Tongue (tissue), 2 donors: ENCODE results near the gene GBE1. TPM values are rescaled to one million over a fixed set of nuclear protein-coding genes. Genes with fewer than 3 reads are reported as not detected.
"Not testable (repeated sequence)": the region's sequence is repeated elsewhere in the genome, so short reads cannot be mapped to it uniquely, and the experiment has no call there.

Experiments
- DNase-seq: peaks from one replicate; pipeline ENCODE4 v3.0.0-alpha.2; 2015
- total RNA-seq: library from RNA; depleted of rRNA; stranded (reverse); fragments of >200 nt; gene quantifications from one replicate; pipeline ENCODE4 v1.2.3, GENCODE V29; 2014

GBE1 gene
- total RNA-seq, 1 donor from 2014 or later = 23.6 TPM

- DNase-seq = no peak
Observed at GRCh38 chr3:81753416-81754027, 7.9 kb downstream of the GBE1 start.

DNA sequence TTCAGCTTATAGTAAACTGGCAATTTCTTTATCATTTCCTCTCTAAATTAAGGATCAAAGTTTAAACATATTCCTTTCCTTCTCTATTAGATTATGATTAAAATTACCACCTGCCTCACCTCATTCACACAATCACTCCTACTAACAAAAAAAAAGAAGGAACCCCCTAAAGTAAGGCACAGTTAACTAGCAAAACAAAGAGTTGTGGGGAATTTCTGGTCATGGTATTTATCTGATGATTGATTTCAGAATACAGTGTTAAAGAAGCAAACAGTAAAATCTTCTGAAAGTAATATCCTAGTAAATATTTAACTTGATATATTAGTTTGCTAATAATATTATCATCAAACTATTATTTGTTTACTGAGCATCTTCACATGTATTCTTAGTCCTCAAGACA, 8.8 kb downstream of the GBE1 start:
- no peak for DNase-seq

GRCh38 chr3:81749265-81749664, 12.2 kb downstream of the GBE1 start:
- DNase-seq = no peak

GRCh38 chr3:81747280-81747679, 14.2 kb downstream of the GBE1 start:
- DNase-seq = not testable (repeated sequence)

DNA sequence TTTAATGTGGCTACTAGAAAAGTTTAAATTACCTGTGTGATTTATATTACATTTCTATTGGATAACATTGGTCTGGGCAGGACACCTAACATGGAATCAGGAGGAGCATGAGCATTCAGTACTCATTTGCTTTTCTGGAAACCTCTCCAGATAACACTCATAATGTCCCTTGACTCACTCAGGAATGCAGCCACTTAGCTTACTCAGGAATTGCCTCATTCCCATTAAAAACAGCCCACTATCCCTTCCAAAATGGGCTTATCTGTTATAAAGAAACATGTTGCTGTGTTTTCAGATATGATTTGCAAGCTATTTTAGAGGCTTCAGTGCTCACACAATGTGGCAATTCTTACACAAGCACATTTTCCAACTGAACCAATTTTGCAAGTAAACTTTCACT, 17.1 kb downstream of the GBE1 start:
- DNase-seq = no peak

DNA sequence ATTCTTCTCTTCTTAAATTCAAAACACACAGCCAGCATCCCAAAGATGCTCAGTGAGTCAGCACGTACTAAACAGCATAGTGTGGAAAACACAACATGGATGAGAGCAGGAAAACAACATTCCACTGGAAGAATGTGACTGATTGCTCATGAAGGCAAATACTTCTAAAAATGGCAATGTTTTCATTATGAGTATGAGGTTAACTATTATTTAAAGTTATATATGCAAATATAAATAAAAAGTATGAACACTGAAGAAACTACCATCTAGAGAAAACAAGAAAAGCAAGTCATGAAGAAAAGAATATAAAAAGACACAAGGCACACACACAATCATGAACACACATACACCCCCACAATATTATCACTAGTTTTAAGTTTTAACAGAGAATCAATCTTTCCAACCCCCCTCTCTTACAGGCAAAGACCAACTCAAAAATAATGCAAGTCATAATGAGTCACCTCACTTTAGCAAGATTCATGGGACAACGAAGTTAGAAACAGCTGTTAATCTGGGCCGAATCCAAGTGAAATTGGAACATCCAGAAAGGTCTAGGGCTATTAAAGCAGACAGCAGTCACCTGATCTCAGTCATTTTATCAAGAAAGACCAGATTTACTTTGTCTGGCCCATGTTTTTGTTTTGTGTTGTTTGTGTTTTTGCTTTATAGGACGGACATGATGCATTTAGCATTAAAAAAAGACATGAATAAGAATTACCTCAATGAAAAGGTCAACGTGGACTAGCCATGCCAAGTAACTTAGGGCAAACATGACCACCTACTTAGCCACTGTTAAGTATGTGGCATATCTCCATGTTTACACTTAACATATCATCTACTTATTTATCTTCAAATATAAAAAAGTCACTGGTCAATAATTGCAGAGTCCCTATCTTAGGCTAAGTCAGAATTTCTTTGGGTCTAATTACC, 18.1 kb downstream of the GBE1 start:
- DNase-seq = peak; percentile 30

- no peak for DNase-seq
Observed at GRCh38 chr3:81742581-81742980, 18.9 kb downstream of the GBE1 start.

GRCh38 chr3:81741216-81741615, 20.2 kb downstream of the GBE1 start:
- DNase-seq = no peak

DNA sequence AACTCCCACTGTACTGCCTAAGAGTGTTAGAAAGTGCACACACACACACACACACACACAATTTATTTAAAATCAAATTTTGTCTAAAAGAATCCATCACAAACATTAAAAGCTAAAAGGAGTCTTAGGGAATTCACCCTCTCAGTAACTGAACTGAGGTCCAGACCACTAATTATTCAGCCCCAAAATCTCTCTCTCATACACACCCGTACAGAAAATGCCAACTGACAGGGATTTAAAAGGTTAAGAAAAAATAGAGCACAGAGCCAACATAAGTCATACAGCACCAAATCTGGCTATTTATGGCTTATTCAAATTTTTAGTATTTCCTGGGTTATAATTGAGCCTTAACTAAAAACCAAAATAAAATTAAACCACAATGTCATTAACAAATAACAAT, 20.7 kb downstream of the GBE1 start:
- no peak for DNase-seq

- DNase-seq = no peak
Observed at GRCh38 chr3:81735334-81735733, 26.1 kb downstream of the GBE1 start.

DNA sequence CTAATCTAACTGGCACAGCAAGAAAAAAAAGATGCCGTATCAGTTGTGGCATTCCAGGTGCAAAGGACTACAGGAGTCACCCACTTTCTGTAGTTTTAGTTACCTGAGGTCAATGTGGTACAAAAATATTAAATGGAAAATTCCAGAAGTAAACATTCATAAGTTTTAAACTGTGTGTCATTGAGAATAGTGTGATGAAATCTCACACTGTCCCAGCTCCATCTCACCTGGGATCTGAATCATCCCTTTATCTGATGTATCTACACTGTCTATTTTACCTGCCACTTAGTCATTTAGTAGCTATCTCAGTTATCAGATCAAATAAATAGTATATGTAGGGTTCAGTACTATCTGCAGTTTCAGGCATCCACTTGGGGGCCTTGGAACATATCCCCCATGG, 26.7 kb downstream of the GBE1 start:
- DNase-seq = no peak

- DNase-seq = no peak
Observed at GRCh38 chr3:81732642-81733041, 28.8 kb downstream of the GBE1 start.

- DNase-seq = no peak
Observed at GRCh38 chr3:81728766-81729544, 32.5 kb downstream of the GBE1 start.

- no peak for DNase-seq
Observed at GRCh38 chr3:81726735-81727134, 34.7 kb downstream of the GBE1 start.

GRCh38 chr3:81726132-81726531, 35.3 kb downstream of the GBE1 start:
- no peak for DNase-seq

DNA sequence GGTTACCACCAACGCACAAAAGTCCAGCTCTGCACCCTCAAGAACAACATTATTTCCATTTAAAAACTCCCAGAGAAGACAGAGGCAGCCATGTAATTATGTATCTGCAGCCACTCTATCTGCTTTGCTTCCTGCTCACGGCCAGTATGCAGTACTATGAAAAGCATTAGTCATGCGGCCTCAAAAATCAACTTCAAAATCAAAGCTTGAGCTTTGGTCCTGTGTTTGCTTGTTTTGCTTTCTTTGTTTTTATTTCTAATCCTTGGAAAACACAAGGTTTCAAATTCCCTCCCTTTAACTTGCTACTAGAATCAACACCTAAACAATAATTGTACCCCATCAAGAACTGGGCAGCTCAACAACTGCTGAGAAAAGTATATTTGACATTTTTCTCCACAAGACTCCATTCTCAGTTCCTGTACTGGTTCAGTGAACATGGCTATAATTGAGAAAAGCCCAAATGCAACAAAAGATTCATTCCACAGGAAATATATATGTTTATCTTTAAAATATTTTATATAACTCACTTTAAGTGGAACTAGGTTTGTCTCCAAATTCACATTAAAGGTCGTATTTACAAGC, 37.6 kb downstream of the GBE1 start:
- DNase-seq = peak; percentile 12

- no peak for DNase-seq
Observed at GRCh38 chr3:81718311-81718710, 43.1 kb downstream of the GBE1 start.

DNA sequence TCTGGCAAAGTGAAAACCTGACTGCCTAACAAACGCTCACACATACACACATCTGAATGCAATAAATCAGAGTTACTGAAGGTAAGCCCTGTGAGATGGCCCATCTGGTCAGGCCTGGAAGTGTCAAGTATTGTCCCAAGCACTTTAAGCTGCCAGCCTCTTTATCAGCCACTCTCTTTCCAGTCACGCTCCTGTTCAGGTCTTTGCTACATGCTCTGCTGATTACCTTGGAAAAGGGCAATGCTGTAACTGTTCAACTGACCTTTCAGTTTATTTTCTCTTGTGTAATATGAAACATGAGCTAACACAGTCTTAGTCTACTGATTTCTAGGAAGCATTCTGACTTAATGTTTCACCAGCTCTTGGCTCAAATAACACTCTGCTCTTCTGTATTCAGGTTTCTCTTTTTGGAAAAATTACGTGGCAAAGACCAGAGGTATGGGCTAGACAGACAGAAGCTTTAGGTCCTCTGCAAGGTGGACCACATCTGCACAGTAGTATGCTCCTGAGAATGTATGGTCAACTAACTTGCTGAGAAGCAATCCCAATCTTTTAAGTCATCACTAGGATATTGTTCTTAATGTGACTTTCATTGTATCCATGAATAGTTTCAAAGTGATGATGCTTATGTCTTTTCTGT, 44.5 kb downstream of the GBE1 start:
- DNase-seq = no peak

GRCh38 chr3:81713031-81713430, 48.4 kb downstream of the GBE1 start:
- DNase-seq = no peak

DNA sequence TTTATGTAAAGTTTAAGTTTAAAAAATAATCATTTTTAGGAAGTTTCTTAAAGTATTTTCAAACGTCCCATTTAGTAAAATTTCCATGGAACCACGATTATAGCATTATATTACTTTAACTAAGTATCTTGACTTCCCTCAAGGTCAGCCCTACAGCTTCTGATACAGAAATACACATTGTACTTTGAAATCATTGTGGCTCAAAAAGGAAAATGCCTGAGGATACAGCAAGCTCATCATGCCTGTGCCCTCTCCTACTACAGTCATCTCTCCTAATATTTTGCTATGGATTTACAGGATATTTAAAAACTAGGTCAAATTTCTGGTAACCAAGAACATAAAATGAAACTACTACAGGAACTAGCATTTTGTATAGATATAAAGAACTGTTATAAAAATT, 51.8 kb downstream of the GBE1 start:
- no peak for DNase-seq

GRCh38 chr3:81707996-81708395, 53.4 kb downstream of the GBE1 start:
- no peak for DNase-seq

DNA sequence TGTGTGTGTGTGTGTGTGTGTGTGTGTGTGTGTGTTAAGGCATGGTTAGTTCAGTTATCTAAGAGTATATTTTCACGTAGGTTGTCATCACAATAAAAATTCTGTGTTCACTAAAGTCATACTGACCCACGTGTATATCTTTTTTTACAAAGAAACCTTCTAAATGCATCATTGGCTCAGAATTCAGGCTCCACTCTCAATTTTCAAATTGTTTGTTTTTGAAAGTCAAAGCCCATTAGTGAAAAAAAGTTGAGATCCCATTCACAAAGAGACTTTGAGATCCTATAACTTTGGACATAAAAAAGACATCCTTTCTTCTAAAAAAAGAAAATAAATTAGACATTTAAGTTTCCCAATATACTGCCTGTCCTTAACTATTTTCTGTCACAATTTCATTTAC, 59.3 kb downstream of the GBE1 start:
- no peak for DNase-seq
